Activated gamma-delta T cell (primary cell): ENCODE data around the gene UXS1.

Experiments
- DNase-seq: peaks from one replicate; lab custom pipeline; 2025; lab: John Stamatoyannopoulos, UW

The UXS1 gene

GRCh38 chr2:106090916-106091618 is 103.0 kb downstream of the UXS1 start:
- DNase-seq = no peak

- no peak for DNase-seq
Measured at GRCh38 chr2:106089611-106090010, 104.5 kb downstream of the UXS1 start.

- DNase-seq = no peak
Measured at GRCh38 chr2:106085181-106085940, 108.7 kb downstream of the UXS1 start.

- DNase-seq = no peak
Measured at GRCh38 chr2:106080959-106081358, 113.1 kb downstream of the UXS1 start.

- DNase-seq = no peak
Measured at GRCh38 chr2:106078096-106078495, 116.0 kb downstream of the UXS1 start.

GRCh38 chr2:106076941-106077340 is 117.2 kb downstream of the UXS1 start:
- DNase-seq = no peak

- no peak for DNase-seq
Measured at GRCh38 chr2:106075048-106075447, 119.1 kb downstream of the UXS1 start.

- no peak for DNase-seq
Measured at GRCh38 chr2:106073678-106074406, 120.3 kb downstream of the UXS1 start.

GRCh38 chr2:106070181-106070580 is 123.9 kb downstream of the UXS1 start:
- DNase-seq = no peak

- no peak for DNase-seq
Measured at GRCh38 chr2:106068451-106068850, 125.7 kb downstream of the UXS1 start.

GRCh38 chr2:106065983-106066820 is 127.9 kb downstream of the UXS1 start:
- DNase-seq = no peak

- DNase-seq = no peak
Measured at GRCh38 chr2:106065268-106065982, 128.7 kb downstream of the UXS1 start.

- DNase-seq = no peak
Measured at GRCh38 chr2:106063181-106063580, 130.9 kb downstream of the UXS1 start.

GRCh38 chr2:106062627-106063026 is 131.5 kb downstream of the UXS1 start:
- DNase-seq = no peak

- no peak for DNase-seq
Measured at GRCh38 chr2:106061611-106062349, 132.3 kb downstream of the UXS1 start.

GRCh38 chr2:106059416-106060065 is 134.6 kb downstream of the UXS1 start:
- no peak for DNase-seq

- DNase-seq = no peak
Measured at GRCh38 chr2:106058469-106059137, 135.5 kb downstream of the UXS1 start.

- no peak for DNase-seq
Measured at GRCh38 chr2:106057206-106057605, 136.9 kb downstream of the UXS1 start.

- no peak for DNase-seq
Measured at GRCh38 chr2:106054880-106055655, 139.0 kb downstream of the UXS1 start.
